ENCODE data around the gene BOC. TPM values are rescaled to one million over a fixed set of nuclear protein-coding genes. Genes with fewer than 3 reads are reported as not detected.

Gene BOC
- total RNA-seq, 1 donor from 2014 or later: 0.33 TPM

DNA sequence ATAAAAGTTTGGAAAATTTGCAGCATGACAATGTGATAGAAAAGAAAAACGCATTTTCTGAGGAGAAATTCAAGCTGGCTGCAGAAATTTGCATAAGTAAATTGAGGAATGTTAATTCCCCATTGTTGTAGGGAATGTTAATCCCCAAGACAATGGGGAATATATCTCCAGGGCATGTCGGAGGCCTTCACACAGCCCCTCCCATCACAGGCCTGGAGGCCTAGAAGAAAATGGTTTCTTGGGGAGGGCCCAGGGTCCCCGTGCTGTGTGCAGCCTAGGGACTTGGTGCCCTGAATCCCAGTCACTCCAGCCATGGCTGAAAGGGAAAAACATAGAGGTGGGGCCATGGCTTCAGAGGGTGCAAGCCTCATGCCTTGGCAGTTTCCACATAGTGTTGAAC lies 101.1 kb downstream of the BOC start:
- H3K36me3 Mint-ChIP-seq (ENCODE audit: low read depth): peaks cover 42% of the 10 kb centered on the region
- H3K4me1 Mint-ChIP-seq: no peaks in the 10 kb centered on the region
- H3K4me3 Mint-ChIP-seq: no peak overlapping the region
- POLR2A ChIA-PET: no interaction called here
- H3K27ac Mint-ChIP-seq: no peak overlapping the region
- no peaks in the 10 kb centered on the region for H3K27me3 Mint-ChIP-seq
- ATAC-seq (ENCODE audit: low read depth): no peak
- intact Hi-C loops (cut with micrococcal nuclease): no loop called here
- TF ChIP-seq, protein P1, sequence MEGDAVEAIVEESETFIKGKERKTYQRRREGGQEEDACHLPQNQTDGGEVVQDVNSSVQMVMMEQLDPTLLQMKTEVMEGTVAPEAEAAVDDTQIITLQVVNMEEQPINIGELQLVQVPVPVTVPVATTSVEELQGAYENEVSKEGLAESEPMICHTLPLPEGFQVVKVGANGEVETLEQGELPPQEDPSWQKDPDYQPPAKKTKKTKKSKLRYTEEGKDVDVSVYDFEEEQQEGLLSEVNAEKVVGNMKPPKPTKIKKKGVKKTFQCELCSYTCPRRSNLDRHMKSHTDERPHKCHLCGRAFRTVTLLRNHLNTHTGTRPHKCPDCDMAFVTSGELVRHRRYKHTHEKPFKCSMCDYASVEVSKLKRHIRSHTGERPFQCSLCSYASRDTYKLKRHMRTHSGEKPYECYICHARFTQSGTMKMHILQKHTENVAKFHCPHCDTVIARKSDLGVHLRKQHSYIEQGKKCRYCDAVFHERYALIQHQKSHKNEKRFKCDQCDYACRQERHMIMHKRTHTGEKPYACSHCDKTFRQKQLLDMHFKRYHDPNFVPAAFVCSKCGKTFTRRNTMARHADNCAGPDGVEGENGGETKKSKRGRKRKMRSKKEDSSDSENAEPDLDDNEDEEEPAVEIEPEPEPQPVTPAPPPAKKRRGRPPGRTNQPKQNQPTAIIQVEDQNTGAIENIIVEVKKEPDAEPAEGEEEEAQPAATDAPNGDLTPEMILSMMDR (IDR thresholded peaks at IDR 0.05): no peak
- CTCF ChIA-PET: no interaction called here
- peaks cover 25% of the 10 kb centered on the region for H3K9me3 Mint-ChIP-seq
- no peak for DNase-seq

DNA sequence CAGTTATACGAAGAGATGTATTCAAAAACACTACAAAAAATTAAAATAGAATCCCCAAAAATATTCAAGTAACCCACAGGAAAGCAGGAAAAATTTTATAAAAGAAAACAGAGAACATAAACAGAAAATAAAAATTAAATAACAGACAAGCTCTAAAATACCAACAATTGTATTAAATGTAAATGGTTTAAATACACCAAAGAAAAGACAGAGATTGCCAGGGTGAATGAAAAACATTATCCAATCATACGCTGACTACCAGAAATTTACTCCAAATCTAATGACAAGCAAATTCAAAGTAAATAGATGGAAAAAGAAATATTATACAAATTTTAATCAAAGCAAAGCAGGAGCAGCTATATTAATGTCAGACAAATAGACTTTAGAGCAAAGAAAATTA lies 103.6 kb downstream of the BOC start:
- Mint-ChIP-seq H3K4me3 (no peak overlapping the region), H3K27ac (no peak overlapping the region), H3K27me3 (no peaks in the 10 kb centered on the region), H3K36me3 (ENCODE audit: low read depth) (peaks cover 56% of the 10 kb centered on the region), H3K9me3 (peaks cover 28% of the 10 kb centered on the region), H3K4me1 (no peaks in the 10 kb centered on the region)
- CTCF ChIA-PET: interaction anchor here (1.4 kb wide), 1 partner anchor 27 kb away, joined by 5 read pairs; no protein-coding TSS in a partner anchor
- intact Hi-C loops (cut with micrococcal nuclease): no loop called here
- TF ChIP-seq, protein P1 (IDR thresholded peaks at IDR 0.05): no peak
- ATAC-seq (ENCODE audit: low read depth): no peak
- POLR2A ChIA-PET: no interaction called here
- no peak for DNase-seq

DNA sequence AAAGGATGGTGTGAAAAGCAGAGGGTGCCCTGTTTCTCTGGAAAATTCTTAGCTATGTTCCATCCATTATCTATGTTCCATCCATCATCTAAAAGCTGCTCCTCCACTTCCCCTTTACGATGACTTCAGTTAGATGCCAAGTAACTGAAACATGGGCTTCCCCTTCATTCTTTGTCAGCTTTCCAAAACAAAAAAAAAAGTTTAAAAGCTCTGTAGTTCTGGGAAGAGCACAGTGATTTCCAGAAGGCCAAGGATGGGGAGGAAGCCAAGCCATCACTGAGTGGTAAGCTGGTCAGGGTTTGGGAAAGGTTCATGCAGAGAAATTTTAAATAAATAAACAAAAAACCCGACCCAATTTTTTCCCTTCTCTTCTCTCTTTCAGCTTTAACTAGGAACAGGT lies 118.4 kb downstream of the BOC start:
- Mint-ChIP-seq H3K36me3 (ENCODE audit: low read depth) (peaks cover 22% of the 10 kb centered on the region), H3K27me3 (no peaks in the 10 kb centered on the region), H3K4me1 (no peaks in the 10 kb centered on the region), H3K4me3 (no peak overlapping the region), H3K9me3 (no peaks in the 10 kb centered on the region), H3K27ac (no peak overlapping the region)
- CTCF ChIA-PET: no interaction called here
- intact Hi-C loops (cut with micrococcal nuclease): no loop called here
- TF ChIP-seq, protein P1 (IDR thresholded peaks at IDR 0.05): no peak
- no peak for ATAC-seq (ENCODE audit: low read depth)
- no peak for DNase-seq
- POLR2A ChIA-PET: no interaction called here

DNA sequence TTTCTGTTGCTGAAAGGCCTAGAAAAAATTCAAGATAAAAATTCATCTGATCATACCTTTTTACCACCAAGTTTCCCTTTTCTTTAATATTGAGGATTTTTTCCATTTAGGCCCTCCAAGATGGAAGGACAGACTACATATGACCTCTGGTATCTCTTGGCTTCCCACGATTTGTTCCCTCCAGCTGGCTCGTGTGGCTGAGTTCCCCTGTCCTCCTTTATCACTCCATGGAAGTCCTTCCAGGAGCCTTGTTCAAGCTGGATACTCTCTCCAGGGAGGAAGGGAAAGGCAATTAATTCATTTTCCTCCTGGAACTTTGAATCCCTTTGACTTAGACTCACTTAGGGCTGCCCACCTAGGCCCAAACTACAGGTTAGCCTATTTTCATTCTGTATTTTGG lies 119.4 kb downstream of the BOC start:
- TF ChIP-seq, protein P1 (IDR thresholded peaks at IDR 0.05): no peak
- H3K27me3 Mint-ChIP-seq: no peaks in the 10 kb centered on the region
- intact Hi-C loops (cut with micrococcal nuclease): no loop called here
- H3K27ac Mint-ChIP-seq: no peak overlapping the region
- peaks cover 17% of the 10 kb centered on the region for H3K36me3 Mint-ChIP-seq (ENCODE audit: low read depth)
- CTCF ChIA-PET: no interaction called here
- POLR2A ChIA-PET: no interaction called here
- H3K9me3 Mint-ChIP-seq: no peaks in the 10 kb centered on the region
- H3K4me3 Mint-ChIP-seq: no peak overlapping the region
- no peak for ATAC-seq (ENCODE audit: low read depth)
- DNase-seq: no peak
- H3K4me1 Mint-ChIP-seq: no peaks in the 10 kb centered on the region

DNA sequence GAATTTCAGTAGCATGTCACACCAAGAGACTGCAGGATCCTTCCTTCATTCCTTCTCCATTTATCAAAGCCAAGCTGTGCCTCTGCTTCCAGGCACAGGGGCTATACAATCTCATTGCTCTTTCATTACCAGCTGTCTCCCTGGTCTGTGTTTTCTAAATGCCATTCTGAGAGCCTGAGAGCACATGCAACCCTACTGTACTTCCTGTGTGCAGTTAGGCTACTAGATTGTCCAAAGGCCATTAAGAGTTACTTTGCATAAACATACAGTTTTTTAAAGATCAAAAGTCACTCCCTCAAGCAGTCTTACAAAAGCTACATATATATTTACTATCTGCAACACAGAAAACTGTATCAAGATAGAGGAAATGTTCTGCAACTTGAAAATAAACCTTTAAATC lies 119.8 kb downstream of the BOC start:
- Mint-ChIP-seq H3K9me3 (no peaks in the 10 kb centered on the region), H3K27me3 (no peaks in the 10 kb centered on the region), H3K4me3 (no peak overlapping the region), H3K27ac (no peak overlapping the region), H3K4me1 (no peaks in the 10 kb centered on the region), H3K36me3 (ENCODE audit: low read depth) (peaks cover 12% of the 10 kb centered on the region)
- ChIA-PET POLR2A (no interaction called here), CTCF (no interaction called here)
- DNase-seq (no peak), ATAC-seq (ENCODE audit: low read depth) (no peak)
- TF ChIP-seq, protein P1 (IDR thresholded peaks at IDR 0.05): no peak
- intact Hi-C loops (cut with micrococcal nuclease): no loop called here

Other genes starting within 250 kb of the BOC start
- gene CD200R1, start 236.5 kb upstream of the BOC start, total RNA-seq: 3.3 and 4.1 TPM in 2 replicates
- gene GTPBP8, start 220.6 kb upstream of the BOC start, total RNA-seq: 14.3 and 18.1 TPM in 2 replicates
- 10.4 and 14.9 TPM in 2 replicates for gene CFAP44, start 229.9 kb downstream of the BOC start, total RNA-seq

Data from activated B cell treated with CpG ODN at 0.5 μM for 24 hours (primary cell).